Stomach (tissue), 9 donors: ENCODE measurements around the gene AKIRIN1. TPM values are rescaled to one million over a fixed set of nuclear protein-coding genes. Genes with fewer than 3 reads are reported as not detected.

ENCODE experiments used
- DNase-seq, 2 donors: peaks; one replicate each; pipeline versions ENCODE4 v3.0.0 to v3.0.0-alpha.2; 2013 to 2019
- H3K27ac ChIP-seq, 5 donors: fragments of 200-600 bp in 4 of 5; sonication (generic) in 4 of 5; one replicate each; pipeline ENCODE4 v1.5.1; 2013 to 2019; ENCODE audit warnings: mild to moderate bottlenecking in 1 of 5, moderate library complexity in 1 of 5
- H3K27me3 ChIP-seq, 3 donors: fragments of 200-600 bp; sonication (generic); one replicate each; pipeline ENCODE4 v1.5.1; 2017 to 2019; ENCODE audit warnings: mixed run types in 1 of 3
- H3K36me3 ChIP-seq, 4 donors: fragments of 200-600 bp; sonication (generic); 1 replicate in 3 of 4; 2 replicates in 1 of 4; pipeline ENCODE4 v1.5.1; 2016 to 2019
- H3K4me1 ChIP-seq, 4 donors: fragments of 200-600 bp; sonication (generic); one replicate each; pipeline ENCODE4 v1.5.1; 2016 to 2019
- H3K4me3 ChIP-seq, 4 donors: fragments of 200-600 bp; sonication (generic) in 3 of 4; one replicate each; pipeline ENCODE4 v1.5.1; 2016 to 2019; ENCODE audit warnings: mild to moderate bottlenecking in 1 of 4
- H3K9me3 ChIP-seq, 4 donors: fragments of 200-600 bp; sonication (generic); one replicate each; pipeline ENCODE4 v1.5.1; 2016 to 2019
- EP300 ChIP-seq: sonication (generic); formaldehyde crosslinking; IDR thresholded peaks from one replicate; pipeline ENCODE4 v1.6.1; 2017; ENCODE audit warnings: antibody characterized with exemption
- POLR2A ChIP-seq, 4 donors: fragments of 450-650 bp; IDR thresholded peaks; one replicate each; pipeline ENCODE4 v1.6.1; 2016; ENCODE audit warnings: antibody characterized with exemption in 4 of 4, control low read depth in 2 of 4, mild to moderate bottlenecking in 1 of 4, moderate library complexity in 1 of 4
- POLR2AphosphoS5 ChIP-seq, 3 donors: sonication (generic); formaldehyde crosslinking; IDR thresholded peaks; one replicate each; pipeline ENCODE4 v1.6.1; 2016; ENCODE audit warnings: antibody characterized with exemption in 3 of 3
- WGBS, 5 donors: extraction: QIAGEN DNeasy Blood & Tissue Kit in 3 of 5; methylation state at CpG; one replicate each; pipeline versions ENCODE4 v1.1.5 to v1.1.7; 2013 to 2018; 5-methylcytosine and 5-hydroxymethylcytosine counted together
- intact Hi-C: fragments of 100-400 bp; cut with DNase I; formaldehyde crosslinking; loops from one replicate; pipeline ENCODE4 v1.15.1; 2023; ENCODE audit warnings: low total_unique reads
- polyA plus RNA-seq, 3 donors: library from polyadenylated mRNA; stranded (reverse); fragments of 200-250 nt; gene quantifications; one replicate each; pipeline ENCODE4 v1.2.3, GENCODE V29; 2013
- total RNA-seq, 5 donors: library from RNA; depleted of rRNA; stranded (reverse); fragments of >200 nt; gene quantifications; one replicate each; pipeline versions ENCODE4 v1.1.0 to v1.2.3, GENCODE V29; 2014 to 2016
- TF ChIP-seq, protein P1 (sequence below), 7 experiments: fragments of 450-650 bp in 4 of 7; fragments of 200-600 bp in 3 of 7; sonication (generic) in 3 of 7; IDR thresholded peaks; one replicate each; pipeline ENCODE4 v1.5.1; 2016 to 2019; ENCODE audit warnings: antibody characterized with exemption in 7 of 7, control low read depth in 2 of 7, mild to moderate bottlenecking in 1 of 7
- donor health status: healthy with polysubstance abuse.
- donor health status: Bipolar disorder and iron deficiency.
- donor health status: healthy.

Gene AKIRIN1
- total and polyA plus RNA-seq, 8 donors, result 14.8 to 134 (median 33.9) TPM

DNA sequence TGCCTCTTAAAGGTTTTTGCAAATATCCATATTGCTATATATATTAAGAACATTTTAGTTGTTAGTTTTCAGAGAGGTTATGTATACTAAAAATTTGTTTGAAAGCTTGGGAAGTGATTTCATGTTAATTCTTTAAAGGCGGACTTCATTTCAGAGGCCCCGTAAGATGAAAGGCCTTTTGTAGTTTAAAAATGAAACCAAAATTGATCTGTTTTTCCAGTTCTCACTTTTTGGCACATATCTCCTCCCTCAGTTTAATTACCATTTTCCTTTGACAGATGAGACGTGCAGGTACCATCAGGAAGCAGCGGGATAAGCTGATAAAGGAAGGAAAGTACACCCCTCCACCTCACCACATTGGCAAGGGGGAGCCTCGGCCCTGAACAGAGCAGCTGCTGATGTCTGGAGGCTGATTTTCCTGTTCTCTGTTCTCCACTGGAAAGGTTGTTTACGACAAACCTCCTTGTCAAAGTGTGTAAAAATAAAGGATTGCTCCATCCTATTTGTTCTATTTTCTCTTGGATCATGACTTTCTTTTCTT is 43.1 kb downstream of the AKIRIN1 start:
- Histone ChIP-seq H3K27ac (no peak overlapping the region), H3K36me3 (peaks cover 56 to 99% (median 95%) of the 10 kb centered on the region in 4 donors), H3K27me3 (no peaks in the 10 kb centered on the region), H3K4me3 (no peak overlapping the region), H3K4me1 (peaks cover 0 to 31% (median 7%) of the 10 kb centered on the region in 4 donors), H3K9me3 (no peaks in the 10 kb centered on the region)
- intact Hi-C loops, result no loop called here
- no peak for TF ChIP-seq POLR2AphosphoS5 (IDR thresholded peaks at IDR 0.05)
- no peak for TF ChIP-seq POLR2A (IDR thresholded peaks at IDR 0.05)
- 64 to 81% (median 78%) methylated on average over 6 of the region's 6 CpGs for WGBS, 5 donors
- no peak for DNase-seq

DNA sequence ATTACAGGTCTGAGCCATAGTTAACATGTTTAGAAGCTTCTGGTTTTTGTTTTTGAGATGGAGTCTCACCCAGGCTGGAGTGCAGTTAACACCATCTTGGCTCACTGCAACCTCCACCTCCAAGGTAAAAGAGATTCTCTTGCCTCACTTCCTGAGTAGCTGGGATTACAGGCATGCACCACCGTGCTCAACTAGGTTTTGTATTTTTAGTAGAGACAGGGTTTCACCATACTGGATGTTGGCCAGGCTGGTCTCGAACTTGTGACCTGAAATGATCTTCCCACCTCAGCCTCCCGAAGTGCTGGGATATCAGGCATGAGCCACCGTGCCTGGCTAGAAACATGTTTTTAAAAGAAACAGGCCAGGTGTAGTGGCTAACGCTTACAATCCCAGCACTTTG is 45.6 kb downstream of the AKIRIN1 start:
- WGBS, 5 donors, result 80 to 96% (median 86%) methylated on average over 5 of the region's 5 CpGs
- TF ChIP-seq POLR2AphosphoS5 (IDR thresholded peaks at IDR 0.05) (no peak), POLR2A (IDR thresholded peaks at IDR 0.05) (no peak), EP300 (no peak)
- TF ChIP-seq, protein P1, sequence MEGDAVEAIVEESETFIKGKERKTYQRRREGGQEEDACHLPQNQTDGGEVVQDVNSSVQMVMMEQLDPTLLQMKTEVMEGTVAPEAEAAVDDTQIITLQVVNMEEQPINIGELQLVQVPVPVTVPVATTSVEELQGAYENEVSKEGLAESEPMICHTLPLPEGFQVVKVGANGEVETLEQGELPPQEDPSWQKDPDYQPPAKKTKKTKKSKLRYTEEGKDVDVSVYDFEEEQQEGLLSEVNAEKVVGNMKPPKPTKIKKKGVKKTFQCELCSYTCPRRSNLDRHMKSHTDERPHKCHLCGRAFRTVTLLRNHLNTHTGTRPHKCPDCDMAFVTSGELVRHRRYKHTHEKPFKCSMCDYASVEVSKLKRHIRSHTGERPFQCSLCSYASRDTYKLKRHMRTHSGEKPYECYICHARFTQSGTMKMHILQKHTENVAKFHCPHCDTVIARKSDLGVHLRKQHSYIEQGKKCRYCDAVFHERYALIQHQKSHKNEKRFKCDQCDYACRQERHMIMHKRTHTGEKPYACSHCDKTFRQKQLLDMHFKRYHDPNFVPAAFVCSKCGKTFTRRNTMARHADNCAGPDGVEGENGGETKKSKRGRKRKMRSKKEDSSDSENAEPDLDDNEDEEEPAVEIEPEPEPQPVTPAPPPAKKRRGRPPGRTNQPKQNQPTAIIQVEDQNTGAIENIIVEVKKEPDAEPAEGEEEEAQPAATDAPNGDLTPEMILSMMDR (IDR thresholded peaks at IDR 0.05), result no peak
- Histone ChIP-seq H3K4me1 (peaks cover 0 to 9% (median 3%) of the 10 kb centered on the region in 4 donors), H3K4me3 (no peak overlapping the region), H3K9me3 (no peaks in the 10 kb centered on the region), H3K36me3 (peaks cover 39 to 90% (median 87%) of the 10 kb centered on the region in 4 donors), H3K27me3 (no peaks in the 10 kb centered on the region), H3K27ac (no peak overlapping the region)
- intact Hi-C loops, result no loop called here
- DNase-seq, result no peak

GRCh38 chr1:39043513-39043912 is 52.4 kb downstream of the AKIRIN1 start:
- intact Hi-C loops, result no loop called here
- WGBS, 5 donors, result 82 to 96% (median 92%) methylated on average over 3 of the region's 3 CpGs
- no peaks in the 10 kb centered on the region for H3K27me3 ChIP-seq
- no peak overlapping the region for H3K27ac ChIP-seq
- DNase-seq, result no peak
- no peak overlapping the region for H3K4me3 ChIP-seq
- H3K9me3 ChIP-seq, result no peaks in the 10 kb centered on the region
- peaks cover 3 to 74% (median 62%) of the 10 kb centered on the region in 4 donors for H3K36me3 ChIP-seq
- TF ChIP-seq, protein P1 (IDR thresholded peaks at IDR 0.05), result no peak
- no peak for TF ChIP-seq POLR2AphosphoS5 (IDR thresholded peaks at IDR 0.05)
- TF ChIP-seq POLR2A (IDR thresholded peaks at IDR 0.05), result no peak
- TF ChIP-seq EP300, result no peak
- no peaks in the 10 kb centered on the region for H3K4me1 ChIP-seq

DNA sequence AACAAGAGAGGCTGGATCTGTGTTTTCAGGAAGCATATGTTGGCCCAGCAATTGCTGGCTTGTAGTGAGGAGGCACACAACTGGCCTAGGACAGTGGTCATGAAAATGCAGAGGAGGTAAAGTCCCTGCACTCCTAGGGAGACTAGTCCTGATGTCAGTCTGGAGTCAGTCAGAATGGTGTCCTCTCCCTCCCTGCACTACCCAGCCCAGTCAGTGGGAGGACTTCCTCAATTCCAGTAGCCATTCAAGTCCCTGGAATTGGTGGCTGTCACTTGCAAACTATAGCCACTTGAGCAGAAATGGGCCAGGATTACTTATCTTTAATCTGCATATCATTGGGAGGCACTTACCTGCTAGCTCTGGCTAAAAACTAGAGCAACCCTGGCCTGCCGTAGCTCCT is 53.7 kb downstream of the AKIRIN1 start:
- Histone ChIP-seq H3K36me3 (peaks cover 3 to 81% (median 63%) of the 10 kb centered on the region in 4 donors), H3K9me3 (no peaks in the 10 kb centered on the region), H3K4me1 (no peaks in the 10 kb centered on the region), H3K4me3 (no peak overlapping the region), H3K27ac (no peak overlapping the region), H3K27me3 (no peaks in the 10 kb centered on the region)
- TF ChIP-seq POLR2A (IDR thresholded peaks at IDR 0.05), result no peak
- TF ChIP-seq EP300, result no peak
- no peak for TF ChIP-seq POLR2AphosphoS5 (IDR thresholded peaks at IDR 0.05)
- TF ChIP-seq, protein P1 (IDR thresholded peaks at IDR 0.05), result no peak
- DNase-seq, result no peak
- WGBS, 5 donors, result 66 to 88% (median 79%) methylated on average over 1 of the region's 1 CpG
- intact Hi-C loops, result no loop called here

GRCh38 chr1:39045231-39045630 is 54.2 kb downstream of the AKIRIN1 start:
- no peak overlapping the region for H3K27ac ChIP-seq
- no peak for TF ChIP-seq POLR2AphosphoS5 (IDR thresholded peaks at IDR 0.05)
- TF ChIP-seq POLR2A (IDR thresholded peaks at IDR 0.05), result no peak
- TF ChIP-seq, protein P1 (IDR thresholded peaks at IDR 0.05), result no peak
- TF ChIP-seq EP300, result no peak
- DNase-seq, result no peak
- peaks cover 3 to 83% (median 64%) of the 10 kb centered on the region in 4 donors for H3K36me3 ChIP-seq
- H3K9me3 ChIP-seq, result no peaks in the 10 kb centered on the region
- H3K27me3 ChIP-seq, result no peaks in the 10 kb centered on the region
- 75 to 97% (median 79%) methylated on average over 7 to 8 of the region's 8 CpGs for WGBS, 5 donors
- H3K4me3 ChIP-seq, result no peak overlapping the region
- no peaks in the 10 kb centered on the region for H3K4me1 ChIP-seq
- intact Hi-C loops, result no loop called here
